ENCODE measurements around the gene LEF1.

DNA sequence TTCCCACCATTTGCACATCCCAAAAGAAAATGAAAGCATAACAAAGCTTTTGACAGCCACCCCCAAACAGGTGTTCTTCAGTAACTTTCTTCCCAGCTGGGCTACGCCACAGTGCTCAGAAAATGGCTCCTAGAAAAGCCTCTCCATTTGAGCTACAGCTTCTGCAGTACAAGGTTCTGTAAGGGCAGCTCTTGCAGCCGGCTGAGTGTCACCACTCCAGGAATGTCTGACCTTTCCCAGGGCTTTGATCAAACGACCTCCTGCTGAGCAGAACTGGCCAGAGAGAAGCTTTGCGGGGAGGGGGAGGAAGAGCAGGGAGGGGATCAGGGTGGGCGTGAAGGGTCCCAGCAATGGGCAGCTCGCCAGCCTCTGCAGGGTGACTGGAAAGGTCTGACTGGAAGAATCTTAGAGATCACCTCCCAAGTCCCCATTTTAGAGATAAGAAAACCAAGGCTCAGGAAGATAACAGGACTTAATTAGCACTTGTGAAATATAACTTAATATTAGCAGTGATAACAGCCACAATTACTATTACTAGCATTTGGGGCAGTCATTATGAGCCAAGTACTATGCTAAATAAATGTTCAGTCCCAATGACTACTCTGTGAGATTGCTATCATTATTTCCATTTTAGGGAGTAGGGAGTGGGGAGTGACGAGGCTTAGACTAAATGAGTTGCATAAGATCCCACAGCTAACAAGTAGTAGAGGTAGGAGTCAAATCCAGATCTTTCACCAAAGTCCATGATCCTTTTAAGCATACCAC is 51.1 kb downstream of the LEF1 start:
- TF ChIP-seq, protein P1, sequence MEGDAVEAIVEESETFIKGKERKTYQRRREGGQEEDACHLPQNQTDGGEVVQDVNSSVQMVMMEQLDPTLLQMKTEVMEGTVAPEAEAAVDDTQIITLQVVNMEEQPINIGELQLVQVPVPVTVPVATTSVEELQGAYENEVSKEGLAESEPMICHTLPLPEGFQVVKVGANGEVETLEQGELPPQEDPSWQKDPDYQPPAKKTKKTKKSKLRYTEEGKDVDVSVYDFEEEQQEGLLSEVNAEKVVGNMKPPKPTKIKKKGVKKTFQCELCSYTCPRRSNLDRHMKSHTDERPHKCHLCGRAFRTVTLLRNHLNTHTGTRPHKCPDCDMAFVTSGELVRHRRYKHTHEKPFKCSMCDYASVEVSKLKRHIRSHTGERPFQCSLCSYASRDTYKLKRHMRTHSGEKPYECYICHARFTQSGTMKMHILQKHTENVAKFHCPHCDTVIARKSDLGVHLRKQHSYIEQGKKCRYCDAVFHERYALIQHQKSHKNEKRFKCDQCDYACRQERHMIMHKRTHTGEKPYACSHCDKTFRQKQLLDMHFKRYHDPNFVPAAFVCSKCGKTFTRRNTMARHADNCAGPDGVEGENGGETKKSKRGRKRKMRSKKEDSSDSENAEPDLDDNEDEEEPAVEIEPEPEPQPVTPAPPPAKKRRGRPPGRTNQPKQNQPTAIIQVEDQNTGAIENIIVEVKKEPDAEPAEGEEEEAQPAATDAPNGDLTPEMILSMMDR (IDR thresholded peaks at IDR 0.05 in 2 of 3, conservative IDR thresholded peaks at IDR 0.05 in 1 of 3; ENCODE audit: borderline replicate concordance in 1 of 3, insufficient read depth in 1 of 3, low read depth in 2 of 3, low read length in 2 of 3), result no peak
- TF ChIP-seq EZH2 (IDR thresholded peaks at IDR 0.05) (no peak), POLR2A (IDR thresholded peaks at IDR 0.05; ENCODE audit: borderline replicate concordance, extremely low read depth, insufficient read depth, insufficient read length) (no peak), RAD21 (IDR thresholded peaks at IDR 0.05; ENCODE audit: low read depth) (no peak), SP1 (IDR thresholded peaks at IDR 0.05; ENCODE audit: low read depth) (no peak), CEBPB (IDR thresholded peaks at IDR 0.05; ENCODE audit: low read depth) (no peak), FOSL1 (IDR thresholded peaks at IDR 0.05; ENCODE audit: low read depth) (no peak), JUND (IDR thresholded peaks at IDR 0.05) (no peak)
- TF ChIP-seq, protein P2, sequence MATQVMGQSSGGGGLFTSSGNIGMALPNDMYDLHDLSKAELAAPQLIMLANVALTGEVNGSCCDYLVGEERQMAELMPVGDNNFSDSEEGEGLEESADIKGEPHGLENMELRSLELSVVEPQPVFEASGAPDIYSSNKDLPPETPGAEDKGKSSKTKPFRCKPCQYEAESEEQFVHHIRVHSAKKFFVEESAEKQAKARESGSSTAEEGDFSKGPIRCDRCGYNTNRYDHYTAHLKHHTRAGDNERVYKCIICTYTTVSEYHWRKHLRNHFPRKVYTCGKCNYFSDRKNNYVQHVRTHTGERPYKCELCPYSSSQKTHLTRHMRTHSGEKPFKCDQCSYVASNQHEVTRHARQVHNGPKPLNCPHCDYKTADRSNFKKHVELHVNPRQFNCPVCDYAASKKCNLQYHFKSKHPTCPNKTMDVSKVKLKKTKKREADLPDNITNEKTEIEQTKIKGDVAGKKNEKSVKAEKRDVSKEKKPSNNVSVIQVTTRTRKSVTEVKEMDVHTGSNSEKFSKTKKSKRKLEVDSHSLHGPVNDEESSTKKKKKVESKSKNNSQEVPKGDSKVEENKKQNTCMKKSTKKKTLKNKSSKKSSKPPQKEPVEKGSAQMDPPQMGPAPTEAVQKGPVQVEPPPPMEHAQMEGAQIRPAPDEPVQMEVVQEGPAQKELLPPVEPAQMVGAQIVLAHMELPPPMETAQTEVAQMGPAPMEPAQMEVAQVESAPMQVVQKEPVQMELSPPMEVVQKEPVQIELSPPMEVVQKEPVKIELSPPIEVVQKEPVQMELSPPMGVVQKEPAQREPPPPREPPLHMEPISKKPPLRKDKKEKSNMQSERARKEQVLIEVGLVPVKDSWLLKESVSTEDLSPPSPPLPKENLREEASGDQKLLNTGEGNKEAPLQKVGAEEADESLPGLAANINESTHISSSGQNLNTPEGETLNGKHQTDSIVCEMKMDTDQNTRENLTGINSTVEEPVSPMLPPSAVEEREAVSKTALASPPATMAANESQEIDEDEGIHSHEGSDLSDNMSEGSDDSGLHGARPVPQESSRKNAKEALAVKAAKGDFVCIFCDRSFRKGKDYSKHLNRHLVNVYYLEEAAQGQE (IDR thresholded peaks at IDR 0.05; ENCODE audit: low read depth), result no peak
